ENCODE data around the gene IL5. TPM values are rescaled to one million over a fixed set of nuclear protein-coding genes. Genes with fewer than 3 reads are reported as not detected.

Gene IL5
- total and polyA plus RNA-seq, 10 donors, result not detected

- intact Hi-C loops (cut with DNase I; ENCODE audit: low total_unique reads), result no loop called here
- no peak overlapping the region for H3K4me3 ChIP-seq
- no peaks in the 10 kb centered on the region for H3K36me3 ChIP-seq
- H3K27ac ChIP-seq, result no peak overlapping the region
- TF ChIP-seq CTCF (IDR thresholded peaks at IDR 0.05 in 8 of 11, conservative IDR thresholded peaks at IDR 0.05 in 3 of 11) (no peak), POLR2AphosphoS5 (IDR thresholded peaks at IDR 0.05) (no peak), POLR2A (IDR thresholded peaks at IDR 0.05) (no peak)
- no peaks in the 10 kb centered on the region for H3K9me3 ChIP-seq
- H3K4me1 ChIP-seq, result peaks cover 0 to 8% (median 0%) of the 10 kb centered on the region in 6 donors
- no peaks in the 10 kb centered on the region for H3K27me3 ChIP-seq (replicated peaks in 1 of 7)
- DNase-seq, result no peak
These were observed 33.2 kb downstream of the IL5 start for GRCh38 chr5:132510076-132510475.

GRCh38 chr5:132506094-132506692 lies 37.1 kb downstream of the IL5 start:
- no peak for DNase-seq
- H3K27ac ChIP-seq, result no peak overlapping the region
- peaks cover 9 to 35% (median 23%) of the 10 kb centered on the region in 6 donors for H3K4me1 ChIP-seq
- no peaks in the 10 kb centered on the region for H3K9me3 ChIP-seq
- WGBS, 5 donors, result 42 to 70% (median 42%) methylated on average over 1 of the region's 1 CpG
- intact Hi-C loops (cut with DNase I; ENCODE audit: low total_unique reads), result no loop called here
- H3K4me3 ChIP-seq, result no peak overlapping the region
- no peaks in the 10 kb centered on the region for H3K36me3 ChIP-seq
- no peak for TF ChIP-seq POLR2A (IDR thresholded peaks at IDR 0.05)
- TF ChIP-seq CTCF (IDR thresholded peaks at IDR 0.05 in 8 of 11, conservative IDR thresholded peaks at IDR 0.05 in 3 of 11), result peak in 10 of 11 experiments; percentile 10 to 48 (median 38)
- no peaks in the 10 kb centered on the region for H3K27me3 ChIP-seq (replicated peaks in 1 of 7)

GRCh38 chr5:132505641-132506040 lies 37.7 kb downstream of the IL5 start:
- WGBS, 5 donors, result 80 to 91% (median 87%) methylated on average over 2 of the region's 2 CpGs
- H3K9me3 ChIP-seq, result no peaks in the 10 kb centered on the region
- no peaks in the 10 kb centered on the region for H3K27me3 ChIP-seq (replicated peaks in 1 of 7)
- no peaks in the 10 kb centered on the region for H3K36me3 ChIP-seq
- TF ChIP-seq POLR2A (IDR thresholded peaks at IDR 0.05) (no peak), POLR2AphosphoS5 (IDR thresholded peaks at IDR 0.05) (no peak), CTCF (IDR thresholded peaks at IDR 0.05 in 8 of 11, conservative IDR thresholded peaks at IDR 0.05 in 3 of 11) (no peak)
- H3K27ac ChIP-seq, result no peak overlapping the region
- no peak for DNase-seq
- H3K4me3 ChIP-seq, result no peak overlapping the region
- intact Hi-C loops (cut with DNase I; ENCODE audit: low total_unique reads), result no loop called here
- H3K4me1 ChIP-seq, result peaks cover 14 to 40% (median 28%) of the 10 kb centered on the region in 6 donors

GRCh38 chr5:132504746-132505145 lies 38.6 kb downstream of the IL5 start:
- intact Hi-C loops (cut with DNase I; ENCODE audit: low total_unique reads), result no loop called here
- 86 to 92% (median 88%) methylated on average over 4 of the region's 4 CpGs for WGBS, 5 donors
- H3K4me1 ChIP-seq, result peaks cover 14 to 49% (median 33%) of the 10 kb centered on the region in 6 donors

More at GRCh38 chr5:132504746-132505145, 38.6 kb downstream of the IL5 start:
- TF ChIP-seq POLR2A (IDR thresholded peaks at IDR 0.05) (no peak), CTCF (IDR thresholded peaks at IDR 0.05 in 8 of 11, conservative IDR thresholded peaks at IDR 0.05 in 3 of 11) (no peak), POLR2AphosphoS5 (IDR thresholded peaks at IDR 0.05) (no peak)
- no peaks in the 10 kb centered on the region for H3K36me3 ChIP-seq
- no peaks in the 10 kb centered on the region for H3K27me3 ChIP-seq (replicated peaks in 1 of 7)
- no peak for DNase-seq
- H3K27ac ChIP-seq, result no peak overlapping the region
- H3K9me3 ChIP-seq, result no peaks in the 10 kb centered on the region
- H3K4me3 ChIP-seq, result no peak overlapping the region

Measured in spleen (tissue), 11 donors.